NCI-H345 (cell line): ENCODE results near the gene CCT8.
"Not testable (repeated sequence)": the region's sequence is repeated elsewhere in the genome, so short reads cannot be mapped to it uniquely, and the experiment has no call there.

ENCODE experiments used
- DNase-seq: peaks from one replicate; lab custom pipeline; 2025; lab: John Stamatoyannopoulos, UW

CCT8 gene

GRCh38 chr21:29018540-29018939, 54.9 kb downstream of the CCT8 start:
- DNase-seq, result no peak

GRCh38 chr21:29017639-29018237, 55.7 kb downstream of the CCT8 start:
- no peak for DNase-seq

GRCh38 chr21:29011236-29011635, 62.2 kb downstream of the CCT8 start:
- DNase-seq, result not testable (repeated sequence)

- DNase-seq, result no peak
These were observed 65.1 kb downstream of the CCT8 start for GRCh38 chr21:29008367-29008766.

GRCh38 chr21:29007810-29008209, 65.6 kb downstream of the CCT8 start:
- no peak for DNase-seq

GRCh38 chr21:29007135-29007534, 66.3 kb downstream of the CCT8 start:
- DNase-seq, result no peak
